Hippocampal formation (tissue), 2 donors: Measurements from ENCODE around the gene TRMT2A.

Source experiments
- DNase-seq, 2 donors: peaks; one replicate each; lab custom pipeline; 2025; lab: John Stamatoyannopoulos, UW

TRMT2A gene

DNA sequence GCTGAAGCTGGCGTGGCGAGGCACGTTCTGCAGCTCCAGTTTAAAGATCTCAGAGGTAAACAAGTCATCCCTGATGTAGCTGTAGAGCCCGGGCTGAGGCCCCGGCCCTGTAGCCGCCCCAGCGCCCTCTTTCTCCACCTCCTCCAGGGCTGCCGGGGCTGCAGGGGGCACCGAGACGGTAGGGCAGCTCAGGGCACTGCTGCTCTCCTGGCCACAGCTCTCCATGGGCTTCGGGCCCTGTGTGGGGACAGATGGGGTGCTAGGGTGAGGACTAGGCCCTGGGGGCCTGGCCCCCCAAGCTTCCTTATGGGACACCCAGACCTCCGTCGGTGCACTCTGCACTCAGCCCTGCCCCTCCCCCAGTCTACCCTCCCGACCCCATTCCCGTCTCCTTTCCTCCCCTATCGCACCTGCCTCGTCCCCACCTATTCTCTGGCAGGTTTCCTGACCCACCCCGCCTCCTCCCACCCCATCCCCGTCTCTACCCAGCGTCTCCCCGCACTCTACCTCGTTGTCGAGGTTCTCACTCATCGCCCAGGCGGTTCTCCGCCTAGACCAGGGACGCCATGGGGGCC is 563 bp downstream of the TRMT2A start:
- DNase-seq, result no peak

DNA sequence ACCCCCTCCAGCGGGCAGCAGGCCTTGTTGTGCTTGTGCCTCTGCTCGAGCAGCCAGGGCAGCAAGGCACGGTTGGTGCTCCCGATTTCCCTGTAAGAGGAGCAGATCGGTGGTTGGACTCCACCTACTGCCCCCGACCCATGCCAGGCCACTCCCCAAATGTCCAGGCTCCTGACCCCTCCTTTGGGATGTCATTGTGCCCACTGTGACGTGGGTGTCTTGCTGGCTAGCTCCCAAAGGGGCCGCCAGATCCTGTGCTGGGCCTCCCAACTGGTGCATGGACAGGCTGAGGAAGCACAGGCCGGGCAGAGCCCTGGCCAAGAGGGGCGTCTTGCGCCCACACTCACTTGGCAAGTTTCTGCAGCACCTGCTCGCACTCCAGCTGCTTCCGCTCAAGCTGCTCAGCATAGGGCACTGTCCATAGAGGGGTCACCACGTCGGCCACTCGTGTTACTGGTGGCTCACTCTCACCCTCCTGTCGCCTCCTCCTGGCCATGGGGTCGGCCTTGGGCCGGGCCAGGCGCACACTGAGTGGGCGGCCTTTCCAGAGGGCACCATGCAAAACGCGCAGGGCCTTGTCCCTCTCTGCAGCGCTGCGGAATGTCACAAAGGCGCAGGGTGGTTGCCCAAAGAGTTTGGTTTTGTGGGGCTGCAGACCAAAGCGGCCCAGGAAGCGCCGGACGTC is 1.2 kb downstream of the TRMT2A start, which contains the start of gene RANBP1:
RANBP1 (plus strand) TSS at position 414 of the 685 bp plus-strand sequence; CDS start at position 495, 81 bp downstream.
- DNase-seq, result no peak

DNA sequence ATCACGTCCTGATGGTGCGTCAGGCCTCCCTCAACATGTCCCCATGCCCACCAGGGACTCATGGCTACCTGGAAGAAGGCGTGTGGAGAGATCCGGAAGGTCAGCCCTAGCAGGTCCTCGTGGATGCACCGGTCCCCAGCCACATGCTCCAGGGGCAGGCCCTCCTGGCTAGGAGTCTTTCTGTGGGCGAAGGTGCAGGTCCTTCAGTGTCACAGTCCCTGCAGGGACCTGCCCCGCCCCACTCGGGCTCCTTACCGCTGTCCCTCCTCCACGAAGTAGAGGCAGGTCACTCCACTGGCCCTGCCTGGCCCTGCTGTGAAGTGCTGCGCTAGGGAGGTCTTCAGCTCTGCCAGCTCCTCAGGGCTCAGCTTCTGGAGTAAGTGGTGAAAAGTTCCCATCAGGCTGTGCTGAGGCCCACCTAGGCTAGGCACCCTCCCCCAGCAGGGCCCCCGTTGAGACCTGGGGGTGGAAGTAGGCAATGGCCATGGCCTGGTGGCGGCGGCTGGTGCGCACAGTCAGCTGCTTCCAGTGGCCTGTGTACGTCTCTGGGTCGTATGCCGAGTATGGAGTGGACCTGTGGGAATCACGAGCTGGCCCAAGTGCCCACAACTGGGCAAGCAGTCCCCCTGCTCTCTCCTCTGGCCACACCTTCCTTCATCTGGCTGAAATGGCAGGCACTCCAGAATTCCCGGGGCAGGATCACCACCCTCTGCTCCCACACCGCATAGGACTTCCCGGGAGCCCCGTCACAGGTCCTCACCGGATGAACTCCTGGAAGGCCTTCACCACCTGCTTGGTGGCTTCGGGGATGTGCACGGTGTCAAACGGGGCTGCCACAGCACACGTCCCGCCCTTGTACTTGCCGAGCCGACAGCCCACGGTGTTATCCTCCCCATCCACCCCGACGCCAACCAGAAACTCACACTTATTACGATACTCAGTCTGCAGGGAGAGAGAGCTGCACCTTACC is 2.2 kb downstream of the TRMT2A start:
- no peak for DNase-seq

DNA sequence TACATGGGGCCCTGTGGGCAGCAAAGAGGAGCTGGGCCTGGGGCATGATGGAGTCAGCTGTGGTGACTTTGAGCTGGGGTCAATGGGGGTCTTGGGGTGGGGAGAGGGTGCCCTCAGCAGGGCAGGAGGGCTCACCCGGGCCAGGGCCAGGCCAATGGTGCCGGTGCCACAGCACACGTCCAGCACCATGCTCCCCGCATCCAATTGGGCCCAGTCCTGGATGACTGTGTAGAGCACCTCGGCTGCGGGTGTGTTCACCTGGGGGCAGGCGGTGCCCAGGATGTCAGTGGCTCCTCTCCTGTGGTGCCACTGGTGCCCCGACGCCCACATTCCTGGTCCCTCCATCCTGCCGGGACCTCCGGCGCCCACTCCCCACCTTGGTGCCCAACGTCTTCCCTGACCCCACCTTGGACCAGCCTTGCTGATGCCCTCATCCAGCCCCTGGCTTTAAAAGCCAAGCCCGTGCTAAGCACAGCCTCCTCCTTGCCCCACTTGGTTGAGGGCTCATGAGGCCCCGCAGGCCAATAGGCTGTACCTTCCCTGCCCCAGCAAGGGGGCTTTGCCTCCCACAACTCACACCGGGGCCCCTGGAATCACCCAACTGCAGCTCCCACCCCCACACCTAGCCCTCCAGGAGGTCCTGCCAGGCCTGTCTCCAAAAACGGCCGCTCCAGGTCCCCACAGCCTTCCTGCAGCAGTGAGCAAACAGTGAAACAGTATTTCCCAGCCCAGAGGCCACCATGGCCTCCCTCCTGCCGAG is 3.3 kb downstream of the TRMT2A start:
- no peak for DNase-seq

DNA sequence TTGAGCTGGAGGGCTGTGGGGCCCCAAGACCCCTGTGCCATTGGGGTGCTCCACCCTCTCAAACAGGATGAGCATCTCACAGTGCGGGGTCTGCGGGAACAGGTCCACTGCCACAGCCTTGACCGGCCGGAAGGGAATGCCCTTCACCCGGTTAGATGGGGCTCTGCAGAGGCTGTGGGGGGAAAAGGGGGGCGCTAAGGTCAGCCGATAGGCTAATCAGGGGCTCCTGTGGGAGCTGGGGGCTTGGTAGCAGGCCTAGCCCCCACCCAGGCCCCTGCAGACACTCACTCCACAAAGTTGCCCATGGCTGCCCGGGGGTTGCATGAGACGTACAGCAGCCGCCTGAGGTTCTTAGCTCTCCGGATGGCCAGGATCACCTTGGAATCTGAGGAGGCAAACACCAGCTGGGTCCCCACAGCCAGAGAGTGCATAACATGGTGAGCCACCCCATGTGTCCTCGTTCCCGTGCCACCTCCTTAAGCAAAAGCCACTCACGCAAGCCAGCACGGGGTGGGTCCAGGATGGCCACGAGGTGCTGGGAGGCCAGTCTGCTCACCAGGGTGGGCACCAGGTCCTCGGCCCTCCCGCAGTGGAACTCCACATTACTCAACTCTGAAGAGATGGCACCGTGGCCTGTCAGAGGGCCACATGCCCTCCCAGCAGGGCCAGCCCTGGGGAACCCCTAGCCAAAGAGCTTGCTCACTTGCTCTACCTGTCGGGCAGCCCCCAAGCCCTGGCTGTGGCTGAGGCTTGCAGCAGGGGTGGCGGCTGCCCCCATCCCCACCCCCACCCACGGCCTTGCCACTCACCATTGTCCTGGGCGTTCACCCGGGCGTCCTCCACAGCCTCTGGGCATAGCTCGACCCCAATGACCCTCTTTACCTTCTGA is 4.2 kb downstream of the TRMT2A start:
- DNase-seq, result no peak

DNA sequence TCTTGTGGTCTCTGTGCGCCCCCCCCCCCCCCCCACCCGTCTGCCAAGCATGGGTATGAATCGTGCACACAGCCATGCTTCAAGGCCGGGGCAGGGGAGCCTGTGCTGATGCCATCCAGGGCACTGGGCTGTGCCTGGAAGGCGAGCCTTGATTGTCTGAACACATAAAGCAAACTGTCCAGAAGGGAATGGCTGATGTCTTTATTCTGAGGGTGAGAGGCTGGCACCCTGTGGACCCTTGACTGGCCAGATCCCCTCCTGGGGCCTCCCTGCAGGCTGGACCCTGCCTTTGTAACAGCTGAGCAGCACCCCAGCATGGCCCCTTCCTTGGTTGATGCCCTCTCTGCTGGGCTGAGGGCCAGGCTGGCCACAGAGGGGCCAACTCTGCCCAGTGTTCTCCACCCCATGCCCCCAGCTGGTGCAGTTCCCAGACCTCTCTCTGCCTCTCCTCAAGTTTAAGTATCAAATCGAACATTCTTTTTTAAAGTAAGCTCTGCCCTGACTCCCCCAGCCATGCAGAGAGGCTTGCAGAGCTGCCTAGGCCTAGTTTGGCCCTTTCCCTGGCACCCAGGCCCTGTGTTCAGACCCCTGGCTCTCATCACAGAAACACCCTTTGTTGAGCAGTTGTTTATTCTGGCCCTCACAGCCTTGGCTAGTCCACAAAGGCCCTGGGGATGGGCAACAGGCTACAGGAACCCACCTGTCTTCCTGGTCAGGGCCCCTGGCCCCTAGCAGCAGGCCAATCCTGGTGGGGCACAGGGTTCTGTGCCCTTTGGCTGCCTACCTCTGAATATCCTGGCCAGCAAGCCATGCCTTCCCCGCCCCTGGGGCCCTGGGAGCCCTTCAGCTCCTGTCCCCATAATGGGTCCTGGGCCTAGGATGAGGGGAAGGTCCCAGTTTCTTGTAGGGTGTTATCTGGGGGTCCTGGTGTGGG is 5.1 kb downstream of the TRMT2A start:
- no peak for DNase-seq

DNA sequence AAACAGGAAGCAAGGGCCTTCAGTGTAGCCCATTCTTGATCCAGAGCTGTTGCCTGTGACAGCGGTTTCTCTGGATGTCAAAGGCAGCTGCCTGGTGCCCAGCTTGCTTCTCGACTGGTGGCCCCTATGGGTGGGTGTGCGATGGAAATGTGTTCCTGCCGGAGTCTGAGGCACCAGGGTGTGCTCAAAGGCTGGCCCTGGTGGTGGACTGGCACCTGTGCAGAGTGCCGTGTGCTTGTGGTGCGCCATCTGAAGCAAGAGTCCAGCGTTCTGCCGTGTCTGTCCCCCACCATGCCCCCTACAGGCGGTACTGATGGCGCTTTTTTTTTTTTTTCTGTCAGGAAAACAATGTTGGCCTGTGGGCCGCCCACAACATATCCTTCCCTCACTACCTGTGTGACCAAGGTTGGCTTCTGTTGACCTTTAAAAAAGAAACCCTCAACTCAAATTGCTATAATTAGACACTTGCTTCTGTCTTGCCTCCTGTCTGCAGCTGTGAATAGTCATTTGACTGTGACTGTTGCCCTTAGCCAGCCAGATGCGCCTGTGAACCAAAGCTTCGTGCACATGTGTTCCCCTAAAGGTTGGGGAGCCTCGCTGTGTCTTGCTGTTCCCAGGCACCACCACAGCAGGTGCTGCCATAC is 5.9 kb downstream of the TRMT2A start:
- no peak for DNase-seq

DNA sequence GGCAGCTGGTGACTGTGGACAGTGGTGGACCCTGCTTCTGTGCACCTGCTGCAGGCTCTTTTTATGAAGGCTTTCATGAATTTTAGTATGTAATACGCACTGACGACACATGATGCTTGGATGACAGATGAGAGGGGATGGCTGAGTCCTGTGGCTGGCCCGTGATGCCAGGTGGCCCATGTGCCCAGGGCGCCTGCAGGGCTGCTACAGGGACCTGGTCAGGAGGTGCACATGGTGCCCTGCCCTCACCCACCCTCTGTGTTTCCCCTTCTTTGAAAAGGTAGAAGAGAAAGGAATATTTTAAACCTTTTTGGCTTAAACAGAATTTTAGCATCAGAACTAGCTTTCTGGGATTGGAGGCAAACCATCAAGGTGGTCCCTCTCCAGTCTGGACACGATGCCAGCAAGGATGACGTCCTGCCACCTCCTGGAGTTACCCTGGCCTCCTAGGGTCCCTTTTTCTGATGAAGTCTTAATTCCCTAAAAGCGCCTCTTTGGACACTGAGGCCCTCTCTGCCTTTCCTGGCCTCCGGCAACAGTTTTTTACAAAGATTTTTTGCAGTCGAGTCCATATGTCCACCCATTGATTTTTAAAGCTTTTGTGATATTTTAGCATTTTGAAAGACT is 6.6 kb downstream of the TRMT2A start:
- DNase-seq, result no peak

DNA sequence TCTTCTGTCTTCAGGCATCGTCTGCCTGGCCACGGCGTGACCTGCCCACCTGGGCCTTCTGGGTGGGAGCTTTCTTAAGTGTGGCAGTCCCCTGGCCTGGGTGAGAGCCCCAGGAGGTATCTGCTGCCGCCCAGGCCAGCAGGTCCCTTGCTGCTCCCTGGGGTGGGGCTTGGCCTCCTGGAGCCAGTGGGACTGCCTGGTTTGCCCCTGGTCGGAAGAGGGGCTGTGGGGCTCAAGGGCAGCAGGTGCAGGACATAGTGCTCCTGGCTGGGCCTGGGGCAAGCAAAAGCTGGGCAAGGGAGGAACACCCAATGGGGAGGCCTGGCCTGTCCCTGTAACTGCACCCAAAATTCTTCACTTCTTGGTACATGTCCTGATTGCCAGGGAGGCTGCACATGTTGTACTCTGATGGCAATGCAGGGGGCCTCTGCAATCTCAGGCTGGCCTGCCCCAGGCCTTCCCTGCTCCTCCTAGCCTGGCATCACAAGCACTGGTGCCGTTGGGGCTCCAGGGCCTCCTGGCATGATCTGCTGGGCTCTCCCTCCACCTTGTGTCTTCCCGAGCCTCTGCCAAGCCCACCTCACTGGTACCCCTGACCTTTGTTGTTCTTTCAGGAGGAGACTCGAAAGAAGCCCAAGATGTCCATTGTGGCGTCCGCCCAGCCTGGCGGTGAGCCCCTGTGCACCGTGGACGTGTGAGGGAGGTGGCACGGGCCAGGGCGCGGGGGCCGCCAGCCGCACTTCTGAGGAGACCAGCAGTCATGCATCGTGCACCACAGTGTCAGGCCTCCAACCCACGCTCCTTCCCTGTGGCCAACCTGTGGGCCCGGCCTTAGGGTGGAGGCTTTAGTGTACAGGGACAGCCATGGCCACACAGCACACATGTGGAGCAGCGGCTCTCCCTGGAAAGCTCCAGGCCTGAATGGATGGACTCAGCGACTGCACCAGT is 7.3 kb downstream of the TRMT2A start:
- DNase-seq, result no peak

DNA sequence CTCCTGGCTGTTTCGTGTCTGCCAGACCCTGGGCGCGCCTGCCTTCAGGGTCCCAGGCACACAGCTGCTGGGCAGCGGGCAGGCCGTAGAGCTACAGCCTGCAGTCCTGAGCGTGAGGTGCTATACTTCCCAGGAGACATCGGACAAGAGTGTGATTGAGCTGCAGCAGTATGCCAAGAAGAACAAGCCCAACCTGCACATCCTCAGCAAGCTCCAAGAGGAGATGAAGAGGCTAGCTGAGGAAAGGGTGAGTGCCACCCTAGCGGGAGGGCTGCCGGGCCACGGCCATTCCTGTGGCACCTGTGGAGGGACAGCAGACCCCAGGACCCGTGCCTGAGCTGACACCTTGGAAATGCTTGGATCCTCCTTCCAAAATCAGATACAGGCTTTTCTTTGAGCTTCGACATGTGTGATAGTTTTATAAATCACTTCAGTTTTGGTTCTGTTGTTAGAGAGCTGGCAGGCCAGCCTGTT is 8.2 kb downstream of the TRMT2A start:
- DNase-seq, result no peak

DNA sequence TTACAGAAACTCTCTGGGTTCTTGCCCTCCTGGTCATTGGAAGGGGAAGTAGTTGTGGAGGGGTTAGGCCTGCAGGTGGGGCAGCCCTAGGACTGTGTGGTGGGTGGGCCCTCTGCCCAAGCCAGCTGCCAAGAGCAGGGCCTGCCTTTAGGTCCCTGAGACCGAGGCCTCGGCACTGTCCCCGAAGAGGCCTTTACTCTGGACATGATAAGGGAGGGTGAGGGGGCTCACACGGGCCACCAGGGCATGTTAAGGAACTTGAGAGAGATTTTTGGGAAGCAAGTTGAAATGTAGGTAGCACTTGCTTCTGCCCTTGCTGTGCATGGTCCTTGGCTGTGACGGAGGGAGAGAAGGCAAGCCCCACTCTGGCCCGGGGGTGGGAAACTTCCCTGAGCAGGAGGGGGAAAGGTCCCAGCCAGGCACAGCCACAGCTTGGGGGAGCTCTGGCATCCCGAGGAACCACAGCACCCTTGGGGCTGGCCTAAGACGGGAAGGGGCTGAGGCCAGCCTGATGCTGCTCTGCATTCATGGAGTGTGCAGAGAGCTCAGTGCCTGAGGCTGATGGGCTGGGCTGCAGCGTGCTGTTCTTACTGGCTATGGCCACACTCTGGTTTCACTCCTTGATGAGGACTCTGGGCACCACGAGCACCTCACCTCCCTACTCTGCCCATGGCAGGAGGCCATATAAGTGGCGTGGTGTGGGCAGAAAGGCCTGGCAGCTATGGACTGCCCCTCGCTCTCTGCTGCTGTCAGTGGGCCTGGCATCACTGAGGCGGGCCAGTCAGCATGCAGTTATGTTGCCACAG is 8.9 kb downstream of the TRMT2A start:
- DNase-seq, result no peak

DNA sequence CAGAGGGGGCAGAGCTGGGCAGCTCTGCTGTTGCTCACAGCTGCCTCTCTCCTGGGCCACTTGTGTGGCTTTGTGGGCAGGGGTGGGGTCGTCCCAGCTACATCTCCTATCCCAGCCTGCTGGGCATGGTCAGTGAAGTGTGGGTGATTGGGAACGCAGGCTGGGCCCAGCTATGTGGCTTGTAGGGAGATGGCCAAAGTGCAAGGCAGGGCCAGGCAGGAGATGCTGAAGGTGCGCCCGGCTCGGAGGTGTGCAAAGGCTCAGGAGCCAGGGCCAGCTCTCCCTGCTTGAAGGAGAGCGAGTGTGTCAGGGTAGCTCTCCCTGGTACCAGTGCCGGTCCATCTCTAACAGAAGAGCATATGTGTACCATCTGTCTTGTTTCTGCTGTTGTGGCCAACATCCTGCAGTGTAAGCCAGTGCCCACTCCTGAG is 9.5 kb downstream of the TRMT2A start:
- DNase-seq, result no peak

DNA sequence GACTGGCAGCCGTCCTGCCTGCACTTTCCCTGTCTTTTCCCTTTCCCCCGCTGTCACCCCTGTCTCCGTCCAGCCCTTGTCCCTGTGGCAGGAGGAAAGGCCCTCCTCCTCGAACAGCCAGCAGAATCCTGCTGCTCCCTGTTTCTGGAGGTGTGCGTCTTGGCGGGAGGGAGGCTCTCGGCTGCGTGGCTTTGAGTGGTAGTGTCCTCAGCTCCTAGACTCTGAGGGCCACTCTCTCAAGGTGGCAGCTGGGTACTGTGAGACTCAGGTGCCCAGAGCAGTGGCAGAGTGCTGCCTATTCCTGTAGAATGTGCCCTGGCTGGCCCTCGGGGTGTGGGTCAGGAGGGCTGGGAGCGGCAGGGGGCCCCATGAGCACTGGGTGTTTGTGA is 10.2 kb downstream of the TRMT2A start:
- no peak for DNase-seq

DNA sequence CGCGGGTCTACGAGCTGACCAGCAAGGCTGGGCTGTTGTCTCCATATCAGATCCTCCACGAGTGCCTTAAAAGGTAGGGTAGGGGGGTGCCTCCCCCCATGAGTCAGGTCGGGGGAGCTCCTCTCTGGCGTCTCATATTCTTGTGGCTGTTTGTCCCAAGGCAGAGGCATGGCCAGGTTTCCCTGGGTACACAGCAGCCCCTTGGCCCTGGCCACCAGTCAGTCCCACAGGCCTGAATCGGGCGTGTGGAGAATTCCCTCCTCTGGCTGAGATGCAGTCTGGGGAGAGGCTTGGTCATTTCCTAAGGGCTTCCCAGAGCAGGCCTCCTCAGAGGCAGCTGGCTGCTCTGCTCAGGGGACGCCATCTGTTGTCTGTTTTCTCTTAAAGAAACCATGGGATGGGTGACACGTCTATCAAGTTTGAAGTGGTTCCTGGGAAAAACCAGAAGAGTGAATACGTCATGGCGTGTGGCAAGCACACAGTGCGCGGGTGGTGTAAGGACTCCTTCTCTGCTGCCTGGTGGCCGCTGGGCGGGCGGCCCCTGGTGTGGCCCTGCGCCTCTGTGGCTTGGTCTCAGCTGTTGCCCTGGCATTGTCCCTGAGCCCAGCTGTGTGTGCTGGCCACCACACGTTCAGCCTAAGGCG is 10.7 kb downstream of the TRMT2A start:
- DNase-seq, result no peak

DNA sequence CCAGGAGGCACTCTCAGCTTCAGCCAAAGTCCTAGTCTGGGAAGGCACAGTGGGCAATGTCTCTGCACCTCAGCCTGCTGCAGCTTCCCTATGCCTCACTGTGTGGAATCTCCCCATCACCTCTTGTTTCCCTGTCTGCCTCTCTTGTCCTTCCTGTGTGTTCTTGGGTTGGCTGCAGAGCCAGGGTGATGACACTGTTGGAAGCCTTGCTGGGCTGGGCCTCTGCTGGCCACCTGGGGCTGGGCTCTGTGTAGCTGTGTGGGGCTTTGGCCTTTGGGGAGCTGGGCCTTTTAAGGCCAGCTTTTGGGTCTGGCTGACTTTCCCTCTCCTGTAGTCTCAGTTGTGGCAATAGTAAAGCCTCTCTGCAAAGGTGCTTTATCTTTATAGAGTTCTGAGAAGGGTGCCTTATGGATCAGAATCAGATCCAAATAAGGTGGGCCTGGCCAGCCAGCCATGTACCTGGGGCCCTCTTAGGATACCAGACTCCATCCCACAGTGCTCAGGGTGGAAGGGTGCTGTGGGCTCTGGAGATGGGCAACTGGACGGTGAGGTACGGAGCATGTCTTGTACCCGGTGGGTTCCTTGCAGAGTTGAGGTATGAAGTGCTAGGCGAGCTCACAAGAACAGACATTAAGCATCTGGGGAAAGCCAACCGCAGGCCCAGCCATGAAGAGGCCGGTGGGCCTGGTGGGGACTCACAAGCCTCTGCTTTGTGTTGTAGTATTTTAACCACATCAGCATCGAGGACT is 11.4 kb downstream of the TRMT2A start:
- DNase-seq, result no peak
